Measurements from ENCODE around the gene WDR18.
"Not testable (repeated sequence)": the region's sequence is repeated elsewhere in the genome, so short reads cannot be mapped to it uniquely, and the experiment has no call there.

WDR18 gene

GRCh38 chr19:1009981-1010538 lies 25.9 kb downstream of the WDR18 start:
- no peak for DNase-seq

GRCh38 chr19:1010586-1011510 lies 26.7 kb downstream of the WDR18 start:
- DNase-seq: no peak

GRCh38 chr19:1011831-1012333 lies 27.7 kb downstream of the WDR18 start:
- DNase-seq: no peak

- no peak for DNase-seq
Observed at GRCh38 chr19:1012334-1012733, 28.2 kb downstream of the WDR18 start.

- no peak for DNase-seq
Observed at GRCh38 chr19:1013218-1013617, 29.1 kb downstream of the WDR18 start.

- DNase-seq: no peak
Observed at GRCh38 chr19:1014161-1015060, 30.3 kb downstream of the WDR18 start.

GRCh38 chr19:1015061-1015781 lies 31.1 kb downstream of the WDR18 start:
- no peak for DNase-seq

- DNase-seq: no peak
Observed at GRCh38 chr19:1015782-1016646, 31.9 kb downstream of the WDR18 start.

GRCh38 chr19:1016647-1017114 lies 32.5 kb downstream of the WDR18 start:
- no peak for DNase-seq

GRCh38 chr19:1017115-1017905 lies 33.2 kb downstream of the WDR18 start:
- DNase-seq: no peak

- no peak for DNase-seq
Observed at GRCh38 chr19:1017906-1018305, 33.8 kb downstream of the WDR18 start.

- DNase-seq: no peak
Observed at GRCh38 chr19:1018393-1018792, 34.2 kb downstream of the WDR18 start.

- DNase-seq: no peak
Observed at GRCh38 chr19:1018932-1019615, 34.9 kb downstream of the WDR18 start.

GRCh38 chr19:1019616-1019961 lies 35.4 kb downstream of the WDR18 start:
- DNase-seq: no peak

GRCh38 chr19:1019980-1020867 lies 36.1 kb downstream of the WDR18 start:
- DNase-seq: no peak

- peak; percentile 97 for DNase-seq
Observed at GRCh38 chr19:1020868-1021425, 36.8 kb downstream of the WDR18 start, which contains the start of gene TMEM259. Gene TMEM259, minus strand, starts transcription at chr19:1021123. Its CDS starts 127 bp downstream, at chr19:1020996.

- DNase-seq: not testable (repeated sequence)
Observed at GRCh38 chr19:1023883-1024188, 39.7 kb downstream of the WDR18 start.

- not testable (repeated sequence) for DNase-seq
Observed at GRCh38 chr19:1025080-1025479, 40.9 kb downstream of the WDR18 start.

Data from stimulated activated CD4-positive, alpha-beta T cell treated with anti-CD3 and anti-CD28 coated beads, Interleukin-1b, Interleukin-23, amount 100 ng/mL, for 48 hours (primary cell).